NCI-H82 (cell line): Measurements from ENCODE around the gene TPPP2.

Source experiments
- DNase-seq: peaks from one replicate; lab custom pipeline; 2025; lab: John Stamatoyannopoulos, UW

Gene TPPP2

GRCh38 chr14:21017528-21018245, 12.3 kb upstream of the TPPP2 start:
- no peak for DNase-seq

DNA sequence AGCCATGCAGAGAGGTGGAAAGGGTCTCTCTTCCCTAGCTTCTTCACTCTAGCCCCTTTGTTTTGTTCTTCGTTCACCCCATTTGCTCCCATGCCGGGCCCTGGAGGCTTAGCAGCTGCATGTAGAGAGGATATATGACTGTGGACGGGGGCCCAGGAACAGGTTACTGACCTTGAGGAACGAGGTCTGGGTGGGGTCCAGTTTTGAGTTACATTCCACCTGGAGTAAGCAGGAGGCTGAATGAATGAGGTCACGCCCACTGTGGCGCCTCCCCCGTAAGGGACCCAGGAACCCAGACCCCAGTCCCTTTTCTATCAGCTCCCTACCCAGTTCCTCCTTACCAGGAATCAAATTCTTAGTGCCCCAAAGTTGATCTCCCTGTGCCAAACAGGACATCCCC, 11.7 kb upstream of the TPPP2 start:
- DNase-seq = no peak

GRCh38 chr14:21018781-21019180, 11.2 kb upstream of the TPPP2 start:
- DNase-seq = no peak

- no peak for DNase-seq
Observed at GRCh38 chr14:21019366-21019765, 10.7 kb upstream of the TPPP2 start.

GRCh38 chr14:21020977-21021545, 9.0 kb upstream of the TPPP2 start:
- DNase-seq = no peak

DNA sequence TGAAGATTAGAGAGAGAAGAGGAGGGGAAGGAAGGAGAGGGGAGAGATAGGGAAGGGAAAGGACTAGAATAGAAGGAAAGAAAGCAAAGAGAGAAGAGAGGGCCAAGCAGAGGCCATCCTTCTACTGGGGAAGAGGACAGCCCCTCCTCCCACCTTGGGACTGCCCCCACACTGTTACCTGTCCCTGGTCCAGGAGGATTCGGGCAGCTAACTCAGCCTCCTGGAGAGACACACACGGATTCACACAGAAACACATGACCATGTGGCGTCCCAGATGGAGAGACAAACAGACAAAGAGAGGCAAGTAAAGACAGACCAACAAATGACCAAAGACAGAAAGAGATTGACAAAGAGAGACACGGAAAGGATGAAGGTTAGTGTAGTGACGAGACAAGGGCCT, 7.3 kb upstream of the TPPP2 start:
- DNase-seq = no peak

GRCh38 chr14:21023174-21023573, 6.8 kb upstream of the TPPP2 start:
- no peak for DNase-seq

- DNase-seq = peak; percentile 17
Observed at GRCh38 chr14:21023817-21024584, 6.0 kb upstream of the TPPP2 start.

GRCh38 chr14:21024585-21025370, 5.2 kb upstream of the TPPP2 start, which contains the start of gene NDRG2:
TSS of gene NDRG2 (minus strand) at chr14:21025061. CDS start at chr14:21023315, 1,746 bp downstream.
- DNase-seq = peak; percentile 88

DNA sequence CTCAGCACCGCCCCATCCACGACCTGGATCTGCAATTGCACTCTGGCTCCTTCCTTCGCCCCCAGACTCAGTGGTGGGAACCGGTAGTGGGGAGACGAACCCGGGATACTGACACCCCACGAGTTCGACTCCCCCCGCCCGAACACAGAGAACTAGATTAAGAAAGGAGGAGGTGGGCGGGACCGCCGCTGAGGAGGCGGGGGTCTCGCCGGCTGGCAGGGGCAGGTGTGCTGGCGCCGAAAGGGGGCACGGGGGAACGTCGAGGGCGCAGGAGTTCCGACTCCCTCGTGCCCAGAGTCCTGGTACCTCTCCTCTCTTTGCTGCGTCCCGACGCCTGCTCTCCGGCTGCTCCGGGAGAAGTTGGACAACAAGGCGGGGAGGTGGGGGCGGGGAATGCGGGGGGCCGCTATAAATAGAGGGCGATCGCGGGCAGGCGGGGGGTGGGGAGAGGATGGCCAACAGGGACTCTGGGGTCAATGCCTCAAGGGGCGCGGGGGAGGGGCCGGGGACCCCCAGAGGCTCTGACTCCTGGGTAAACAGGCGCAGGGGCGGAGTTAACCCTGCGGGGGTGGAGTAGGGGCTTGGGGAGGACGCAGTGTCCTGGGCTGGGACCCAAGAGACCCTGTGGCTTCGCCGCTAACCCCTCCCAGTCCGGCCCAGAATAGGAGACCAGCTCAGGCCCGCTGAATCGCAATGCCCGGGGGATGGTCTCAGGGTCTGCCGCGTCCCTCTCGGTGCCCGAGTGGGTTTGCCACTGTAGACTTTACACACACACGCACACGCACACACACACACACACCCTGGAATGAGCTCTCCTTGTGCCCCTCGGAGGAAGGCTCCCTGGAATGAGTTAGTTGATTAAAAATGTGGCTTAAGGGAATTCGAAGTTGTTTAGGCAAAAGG, 4.4 kb upstream of the TPPP2 start:
- DNase-seq = peak; percentile 49

- DNase-seq = no peak
Observed at GRCh38 chr14:21026274-21026987, 3.6 kb upstream of the TPPP2 start.

DNA sequence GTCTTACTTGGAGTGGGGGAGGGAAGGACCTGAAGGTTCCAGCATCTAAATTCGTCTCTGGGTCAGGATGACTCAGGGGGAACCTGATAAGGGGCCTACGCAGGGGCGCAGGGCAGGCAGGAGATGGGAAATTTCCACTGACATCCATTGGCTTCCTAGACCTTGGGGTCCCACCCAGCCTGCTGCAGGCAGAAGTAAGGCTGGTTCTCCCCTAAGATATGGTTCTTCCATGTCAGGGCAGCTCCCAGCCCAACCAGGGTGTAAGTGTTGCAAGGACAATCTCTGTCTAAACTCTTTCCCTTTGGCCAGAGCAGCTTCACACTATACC, 3.1 kb upstream of the TPPP2 start:
- DNase-seq = no peak

GRCh38 chr14:21030531-21030930, 514 bp downstream of the TPPP2 start:
- DNase-seq = no peak

DNA sequence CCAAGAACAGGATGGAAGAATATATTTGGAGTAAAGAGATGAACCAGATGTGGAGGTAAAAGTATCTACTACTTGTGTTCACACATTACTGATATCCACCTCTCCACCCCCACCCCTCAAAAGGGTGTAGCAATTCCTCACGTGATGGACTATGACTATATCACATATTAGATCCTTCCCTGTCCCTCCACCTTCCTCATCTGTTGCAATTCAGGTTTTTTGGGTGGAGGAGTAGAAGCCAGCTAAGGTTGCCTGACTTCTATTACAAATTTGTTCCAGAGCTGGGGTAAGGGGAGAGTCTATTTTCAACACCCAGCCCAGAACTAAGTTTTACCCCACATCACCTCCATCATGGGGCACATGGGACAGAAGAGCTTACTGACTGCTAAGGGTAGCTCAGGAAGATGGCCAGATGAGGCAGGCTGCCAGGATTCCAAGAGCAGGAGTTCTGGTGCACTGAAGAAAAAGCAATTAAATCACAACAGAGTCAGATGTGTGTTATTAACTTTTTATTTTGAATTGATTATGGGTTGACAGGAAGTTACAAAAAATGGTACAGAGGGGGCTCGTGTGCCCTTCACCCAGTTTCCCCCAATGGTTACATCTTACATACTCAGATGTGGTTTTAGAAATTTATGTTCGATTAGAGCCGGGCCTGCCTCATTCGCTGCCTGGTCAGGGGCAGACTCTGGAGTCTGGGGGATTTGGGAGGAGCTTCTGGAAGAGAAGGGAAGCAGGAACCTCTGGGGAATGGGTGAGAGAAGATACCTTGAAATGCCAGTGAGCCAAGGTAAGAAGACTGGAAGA, 2.5 kb downstream of the TPPP2 start:
- DNase-seq = no peak

DNA sequence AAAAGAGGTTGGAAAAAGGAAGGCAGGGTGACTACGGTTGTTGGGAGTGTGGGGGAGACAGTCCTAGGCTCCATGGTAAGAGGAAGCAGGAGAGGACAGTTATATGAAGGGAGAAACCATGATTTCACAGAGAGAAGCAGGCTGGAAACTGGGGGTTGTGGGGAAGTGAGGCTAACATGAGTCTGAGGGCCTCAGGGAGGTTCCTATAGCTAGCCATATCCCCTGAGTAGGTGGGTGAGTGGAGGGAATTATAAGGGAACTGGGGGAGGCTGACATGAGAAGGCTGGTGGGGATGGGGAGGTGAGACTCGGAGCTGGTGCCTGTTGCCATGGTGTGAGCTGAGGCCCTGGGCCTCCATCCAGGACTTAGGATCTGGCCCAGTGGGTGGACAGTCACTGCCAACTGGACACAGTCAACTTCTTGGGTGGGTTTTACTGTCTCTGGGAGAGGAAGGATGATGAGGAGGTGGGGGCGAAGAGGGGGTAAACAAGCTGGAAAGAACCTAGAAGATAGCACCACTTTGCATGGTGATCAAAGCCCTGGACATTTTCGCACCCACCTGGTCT, 3.2 kb downstream of the TPPP2 start:
- no peak for DNase-seq

DNA sequence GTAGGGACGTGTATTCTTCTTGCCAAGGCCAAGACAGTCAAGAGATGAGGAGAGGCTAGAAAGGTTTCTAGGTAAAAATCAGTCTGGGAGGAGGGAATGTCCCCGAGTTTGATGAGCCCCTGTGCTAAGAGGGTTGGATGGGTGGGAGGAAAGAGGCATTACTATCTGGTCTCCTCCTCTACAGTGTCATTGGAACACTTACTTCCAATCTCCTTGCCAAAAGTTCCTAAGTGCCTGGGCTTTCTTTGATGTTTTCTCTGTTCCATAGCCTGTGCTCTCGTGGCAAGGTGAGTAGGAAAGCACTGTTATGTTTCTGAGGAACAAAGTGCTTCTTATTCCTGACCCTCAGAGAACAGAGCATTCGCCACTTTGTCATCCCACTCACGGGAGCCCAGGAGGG, 4.7 kb downstream of the TPPP2 start, which contains the start of gene RNASE13:
TSS of gene RNASE13 (minus strand) at position 101 of the 400 bp plus-strand sequence. CDS start 519 bp downstream, outside the sequence.
- no peak for DNase-seq

DNA sequence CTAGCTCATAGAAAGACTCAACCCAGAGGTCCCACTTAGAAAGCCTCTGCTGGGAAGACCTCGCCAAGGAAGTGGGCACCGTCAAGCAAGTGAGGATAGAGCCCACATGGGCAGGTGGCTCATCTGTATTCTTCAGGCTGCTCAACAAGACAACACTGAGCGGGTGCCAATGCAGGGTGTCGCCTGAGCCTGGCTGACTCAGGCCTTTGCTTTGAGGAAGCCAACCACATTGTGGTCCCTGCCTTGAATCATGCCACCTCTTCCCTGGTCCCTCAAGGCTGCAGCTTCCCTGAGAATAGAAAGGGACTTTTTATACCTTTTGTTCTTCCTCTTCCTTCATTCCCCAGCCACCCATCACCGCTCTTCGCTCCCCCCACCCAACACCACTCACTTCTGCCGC, 6.7 kb downstream of the TPPP2 start:
- no peak for DNase-seq

GRCh38 chr14:21037156-21037555, 7.1 kb downstream of the TPPP2 start:
- DNase-seq = peak; percentile 83
